ENCODE measurements around the gene EPN2. TPM values are rescaled to one million over a fixed set of nuclear protein-coding genes. Genes with fewer than 3 reads are reported as not detected.

Gene EPN2
- total RNA-seq, 2 donors from 2014 or later: 28.8 to 67.7 TPM

GRCh38 chr17:19377602-19378415 lies 140.6 kb downstream of the EPN2 start:
- Histone ChIP-seq H3K9me3 (no peaks in the 10 kb centered on the region), H3K27me3 (replicated peaks; ENCODE audit: insufficient read depth) (no peaks in the 10 kb centered on the region), H3K36me3 (peaks cover 8 to 11% of the 10 kb centered on the region in 2 donors), H3K4me3 (peak overlapping the region; percentile 64 to 68), H3K27ac (peak overlapping the region; percentile 90), H3K4me1 (replicated peaks) (peaks cover 12% of the 10 kb centered on the region)
- WGBS: under 1% methylated on average over 47 of the region's 67 CpGs
- intact Hi-C loops (cut with DNase I): loop anchor here (2.0 to 5.0 kb wide), 3 partner anchors 17 to 269 kb away; partner anchors contain the start of gene ALDH3A2
- peak; percentile 98 for DNase-seq (ENCODE audit: low spot score)
- TF ChIP-seq POLR2AphosphoS5 (IDR thresholded peaks at IDR 0.05): peak; percentile 94
- peak; percentile 56 for TF ChIP-seq POLR2A (IDR thresholded peaks at IDR 0.05)
- TF ChIP-seq CTCF (IDR thresholded peaks at IDR 0.05): peak in 1 of 4 experiments; percentile 19

GRCh38 chr17:19378416-19379360 lies 141.5 kb downstream of the EPN2 start, which contains the start of gene MAPK7:
MAPK7 (plus strand) TSS chr17:19378498; CDS start chr17:19378901, 403 bp downstream.
- DNase-seq (ENCODE audit: low spot score): peak; percentile 25

GRCh38 chr17:19379361-19380065 lies 142.3 kb downstream of the EPN2 start:
- Histone ChIP-seq H3K9me3 (no peaks in the 10 kb centered on the region), H3K27me3 (replicated peaks; ENCODE audit: insufficient read depth) (no peaks in the 10 kb centered on the region), H3K4me3 (peak overlapping the region in 1 of 2 donors; percentile 68), H3K36me3 (peaks cover 8 to 11% of the 10 kb centered on the region in 2 donors), H3K27ac (peak overlapping the region; percentile 90), H3K4me1 (replicated peaks) (peaks cover 12% of the 10 kb centered on the region)
- intact Hi-C loops (cut with DNase I): loop anchor here (5.0 kb wide), 2 partner anchors 68 to 268 kb away; partner anchors contain the start of gene ALDH3A2
- DNase-seq (ENCODE audit: low spot score): no peak
- TF ChIP-seq POLR2AphosphoS5 (IDR thresholded peaks at IDR 0.05) (no peak), CTCF (IDR thresholded peaks at IDR 0.05) (no peak), POLR2A (IDR thresholded peaks at IDR 0.05) (no peak)
- 71% methylated on average over 13 of the region's 13 CpGs for WGBS

More at GRCh38 chr17:19378416-19379360, 141.5 kb downstream of the EPN2 start, which contains the start of gene MAPK7:
- Histone ChIP-seq H3K27me3 (replicated peaks; ENCODE audit: insufficient read depth) (no peaks in the 10 kb centered on the region), H3K27ac (peak within 1 kb of the TSS; percentile 90), H3K4me3 (peak within 1 kb of the TSS; percentile 64 to 68), H3K9me3 (no peaks in the 10 kb centered on the region), H3K4me1 (replicated peaks) (peaks cover 12% of the 10 kb centered on the region), H3K36me3 (peaks cover 8 to 11% of the 10 kb centered on the region in 2 donors)
- 4% methylated on average over 66 of the region's 69 CpGs for WGBS
- TF ChIP-seq CTCF (IDR thresholded peaks at IDR 0.05): no peak
- no peak for TF ChIP-seq POLR2A (IDR thresholded peaks at IDR 0.05)
- TF ChIP-seq POLR2AphosphoS5 (IDR thresholded peaks at IDR 0.05): no peak
- intact Hi-C loops (cut with DNase I): loop anchor here (5.0 kb wide), 2 partner anchors 69 to 269 kb away; partner anchors contain the start of gene ALDH3A2

- H3K27me3 ChIP-seq (replicated peaks; ENCODE audit: insufficient read depth): no peaks in the 10 kb centered on the region
- H3K36me3 ChIP-seq: peaks cover 8 to 11% of the 10 kb centered on the region in 2 donors
- whole genome bisulfite sequencing: 90% methylated on average over 29 of the region's 29 CpGs
- peaks cover 12% of the 10 kb centered on the region for H3K4me1 ChIP-seq (replicated peaks)
- intact Hi-C loops (cut with DNase I): no loop called here
- no peak for DNase-seq (ENCODE audit: low spot score)
- no peak overlapping the region for H3K4me3 ChIP-seq
- H3K27ac ChIP-seq: no peak overlapping the region
- TF ChIP-seq POLR2A (IDR thresholded peaks at IDR 0.05): no peak
- TF ChIP-seq CTCF (IDR thresholded peaks at IDR 0.05): no peak
- TF ChIP-seq POLR2AphosphoS5 (IDR thresholded peaks at IDR 0.05): no peak
- H3K9me3 ChIP-seq: no peaks in the 10 kb centered on the region
These were observed 143.5 kb downstream of the EPN2 start for GRCh38 chr17:19380481-19381301.
